ENCODE measurements around the gene HK1.

DNA sequence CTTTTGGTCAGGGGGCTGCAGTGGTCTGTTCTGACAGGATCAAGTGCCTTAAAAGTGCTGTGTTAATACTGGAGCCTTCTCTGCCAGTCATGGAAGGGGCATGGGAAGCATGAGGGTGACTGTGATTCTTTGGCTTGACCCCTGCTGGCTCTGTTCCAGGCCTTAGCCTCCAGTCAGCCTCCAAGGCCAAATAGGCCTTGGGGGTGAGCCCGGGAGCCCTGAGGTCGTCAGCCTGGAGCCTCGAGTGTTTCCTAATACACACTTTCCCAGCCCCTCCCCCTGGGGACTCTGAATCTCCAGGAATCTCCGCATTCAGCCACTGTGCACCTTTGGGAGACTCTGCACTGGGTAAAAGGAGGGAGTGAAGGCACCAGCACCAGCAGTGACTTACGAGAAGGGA, 48.2 kb upstream of the HK1 start:
- TF ChIP-seq GATA3 (IDR thresholded peaks at IDR 0.05; ENCODE audit: low read depth, low read length) (no peak), GATA2 (IDR thresholded peaks at IDR 0.05; ENCODE audit: low read depth, low read length) (no peak)

Data from SH-SY5Y (cell line).